Liver (tissue), 3 donors: ENCODE measurements around the gene VWCE.

Experiments
- ATF3 ChIP-seq: IDR thresholded peaks from 2 replicates; pipeline ENCODE4 v1.6.1; 2016; ENCODE audit warnings: antibody characterized with exemption
- CTCF ChIP-seq: fragments of 150-350 bp; IDR thresholded peaks from 2 replicates; pipeline ENCODE4 v1.5.1; 2017; ENCODE audit warnings: improper control_type of control experiment, low read depth, low read length; ENCODE audit not compliant: missing input control
- HNF4A ChIP-seq, 2 donors: conservative IDR thresholded peaks; 2 replicates each; pipeline ENCODE4 v1.6.1; 2016; ENCODE audit warnings: antibody characterized with exemption in 2 of 2, mild to moderate bottlenecking in 2 of 2
- JUND ChIP-seq, 2 donors: IDR thresholded peaks; 2 replicates each; pipeline ENCODE4 v1.6.1; 2016; ENCODE audit warnings: antibody characterized with exemption in 2 of 2
- MAX ChIP-seq: IDR thresholded peaks from 2 replicates; pipeline ENCODE4 v1.6.1; 2016; ENCODE audit warnings: antibody characterized with exemption
- RAD21 ChIP-seq, 2 donors: IDR thresholded peaks; 2 replicates each; pipeline ENCODE4 v1.6.1; 2016; ENCODE audit warnings: antibody characterized with exemption in 2 of 2, mild to moderate bottlenecking in 2 of 2
- SP1 ChIP-seq: IDR thresholded peaks from 2 replicates; pipeline ENCODE4 v1.6.1; 2018; ENCODE audit warnings: antibody characterized with exemption, mild to moderate bottlenecking
- TAF1 ChIP-seq: conservative IDR thresholded peaks from 2 replicates; pipeline ENCODE4 v1.6.1; 2016; ENCODE audit warnings: antibody characterized with exemption, mild to moderate bottlenecking
- YY1 ChIP-seq: IDR thresholded peaks from 2 replicates; pipeline ENCODE4 v1.6.1; 2016; ENCODE audit warnings: antibody characterized with exemption, mild to moderate bottlenecking
- donor health status: healthy.
- donor health status: healthy.

DNA sequence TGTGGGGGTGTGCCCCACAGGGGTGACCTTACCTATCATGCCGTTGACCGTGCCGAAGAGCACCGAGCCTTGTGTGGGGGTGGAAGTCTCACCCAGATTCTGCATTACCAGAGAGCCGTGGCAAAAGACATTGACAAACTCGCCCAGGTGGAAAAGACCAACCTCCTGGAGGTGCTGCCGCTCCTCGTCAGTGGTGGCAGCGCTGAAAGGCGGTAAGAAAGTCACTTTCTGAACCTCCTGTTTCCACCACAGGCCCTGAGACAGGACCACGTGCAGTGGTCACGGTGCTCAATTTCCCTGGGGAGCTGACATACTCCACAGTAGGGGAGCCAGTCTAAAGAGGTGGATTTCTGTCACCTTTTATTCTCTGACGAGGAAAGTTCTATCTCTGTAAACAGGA, 7.4 kb upstream of the VWCE start:
- TF ChIP-seq CTCF = no peak
- TF ChIP-seq ATF3 = no peak
- no peak for TF ChIP-seq MAX
- TF ChIP-seq JUND (IDR thresholded peaks at IDR 0.05) = no peak
- TF ChIP-seq RAD21 (IDR thresholded peaks at IDR 0.05) = no peak
- TF ChIP-seq HNF4A (conservative IDR thresholded peaks at IDR 0.05) = no peak
- no peak for TF ChIP-seq TAF1
- TF ChIP-seq SP1 = no peak
- no peak for TF ChIP-seq YY1
